HEK293T (cell line): Measurements from ENCODE around the gene FMN2.

Experiments used
- CTCF ChIA-PET: fragments of 350-600 bp; formaldehyde crosslinking; extraction: SDS; loops from one replicate; lab custom pipeline; 2021; ENCODE audit warnings: antibody characterized with exemption, inconsistent platforms; lab: Yijun Ruan, JAX
- POLR2A ChIA-PET: fragments of 350-600 bp; formaldehyde crosslinking; extraction: SDS; loops from one replicate; lab custom pipeline; 2020; ENCODE audit warnings: antibody characterized with exemption, inconsistent platforms; lab: Yijun Ruan, JAX
- DNase-seq: peaks from one replicate; pipeline ENCODE4 v3.0.0; 2012; ENCODE audit warnings: mixed read lengths; ENCODE audit errors: extremely low spot score
- ARNT ChIP-seq: fragments of 450-650 bp; IDR thresholded peaks from 2 replicates; pipeline ENCODE4 v1.6.1; 2017; ENCODE audit warnings: mild to moderate bottlenecking
- BHLHE40 ChIP-seq: fragments of 450-650 bp; IDR thresholded peaks from 2 replicates; pipeline ENCODE4 v1.6.1; 2016; ENCODE audit warnings: mild to moderate bottlenecking, moderate library complexity, borderline replicate concordance
- CTBP1 ChIP-seq: fragments of 450-650 bp; IDR thresholded peaks from 2 replicates; pipeline ENCODE4 v1.6.1; 2016; ENCODE audit warnings: borderline replicate concordance
- ELF4 ChIP-seq: fragments of 450-650 bp; IDR thresholded peaks from 2 replicates; pipeline ENCODE4 v1.6.1; 2017; ENCODE audit warnings: antibody characterized with exemption
- FOXA1 ChIP-seq: fragments of 450-650 bp; IDR thresholded peaks from 2 replicates; pipeline ENCODE4 v1.6.1; 2016; ENCODE audit warnings: mild to moderate bottlenecking
- FOXK2 ChIP-seq: fragments of 450-650 bp; IDR thresholded peaks from 2 replicates; pipeline ENCODE4 v1.6.1; 2016; ENCODE audit warnings: mild to moderate bottlenecking
- FOXM1 ChIP-seq: fragments of 450-650 bp; IDR thresholded peaks from 2 replicates; pipeline ENCODE4 v1.6.1; 2017; ENCODE audit warnings: mild to moderate bottlenecking, borderline replicate concordance
- HDGF ChIP-seq: fragments of 450-650 bp; IDR thresholded peaks from 2 replicates; pipeline ENCODE4 v1.6.1; 2017; ENCODE audit warnings: antibody characterized with exemption, borderline replicate concordance
- L3MBTL2 ChIP-seq: fragments of 450-650 bp; conservative IDR thresholded peaks from 2 replicates; pipeline ENCODE4 v1.6.1; 2016; ENCODE audit warnings: mild to moderate bottlenecking
- LEF1 ChIP-seq: fragments of 450-650 bp; IDR thresholded peaks from 2 replicates; pipeline ENCODE4 v1.6.1; 2017; ENCODE audit warnings: mild to moderate bottlenecking, borderline replicate concordance
- NFRKB ChIP-seq: fragments of 450-650 bp; IDR thresholded peaks from 2 replicates; pipeline ENCODE4 v1.6.1; 2016; ENCODE audit warnings: mild to moderate bottlenecking, moderate library complexity
- SP1 ChIP-seq: fragments of 450-650 bp; IDR thresholded peaks from 2 replicates; pipeline ENCODE4 v1.6.1; 2017
- SUZ12 ChIP-seq: fragments of 450-650 bp; IDR thresholded peaks from 2 replicates; pipeline ENCODE4 v1.6.1; 2016; ENCODE audit warnings: mild to moderate bottlenecking
- TARDBP ChIP-seq: fragments of 450-650 bp; IDR thresholded peaks from 2 replicates; pipeline ENCODE4 v1.6.1; 2016
- ZNF384 ChIP-seq: fragments of 450-650 bp; IDR thresholded peaks from 2 replicates; pipeline ENCODE4 v1.6.1; 2016
- TF ChIP-seq, protein P1 (sequence below): fragments of 450-650 bp; IDR thresholded peaks from 2 replicates; pipeline ENCODE4 v1.6.1; 2016

FMN2 gene

DNA sequence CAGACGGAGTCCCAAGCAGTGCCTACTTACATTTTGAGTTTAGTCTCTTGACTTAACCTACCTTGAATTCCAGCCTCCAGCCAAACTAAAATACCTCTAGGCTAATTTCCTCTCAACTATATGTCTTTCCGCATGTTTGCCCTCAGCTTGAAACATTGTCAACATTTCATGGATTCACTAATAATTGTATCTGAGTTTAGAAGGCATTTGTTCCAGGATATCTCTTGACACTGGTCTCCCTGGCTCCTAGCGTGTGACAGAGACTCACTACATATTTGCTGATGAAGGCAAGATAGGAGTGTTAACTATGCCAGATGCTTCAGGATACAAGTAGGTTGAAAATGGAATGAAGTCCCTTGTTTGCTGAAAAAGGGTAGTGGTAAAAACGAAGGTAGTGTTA, 384.1 kb downstream of the FMN2 start:
- no peak for TF ChIP-seq SUZ12
- no peak for TF ChIP-seq LEF1
- TF ChIP-seq ARNT = no peak
- TF ChIP-seq FOXK2 = no peak
- TF ChIP-seq TARDBP = no peak
- no peak for TF ChIP-seq SP1
- TF ChIP-seq L3MBTL2 = no peak
- TF ChIP-seq NFRKB = no peak
- TF ChIP-seq ELF4 = no peak
- no peak for TF ChIP-seq BHLHE40
- TF ChIP-seq HDGF = no peak
- no peak for TF ChIP-seq CTBP1
- TF ChIP-seq, protein P1, sequence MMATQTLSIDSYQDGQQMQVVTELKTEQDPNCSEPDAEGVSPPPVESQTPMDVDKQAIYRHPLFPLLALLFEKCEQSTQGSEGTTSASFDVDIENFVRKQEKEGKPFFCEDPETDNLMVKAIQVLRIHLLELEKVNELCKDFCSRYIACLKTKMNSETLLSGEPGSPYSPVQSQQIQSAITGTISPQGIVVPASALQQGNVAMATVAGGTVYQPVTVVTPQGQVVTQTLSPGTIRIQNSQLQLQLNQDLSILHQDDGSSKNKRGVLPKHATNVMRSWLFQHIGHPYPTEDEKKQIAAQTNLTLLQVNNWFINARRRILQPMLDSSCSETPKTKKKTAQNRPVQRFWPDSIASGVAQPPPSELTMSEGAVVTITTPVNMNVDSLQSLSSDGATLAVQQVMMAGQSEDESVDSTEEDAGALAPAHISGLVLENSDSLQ = no peak
- TF ChIP-seq FOXM1 = no peak
- no peak for TF ChIP-seq ZNF384
- TF ChIP-seq FOXA1 = no peak
- POLR2A ChIA-PET = no interaction called here
- DNase-seq = no peak
- CTCF ChIA-PET = no interaction called here

GRCh38 chr1:240478536-240478935, 386.9 kb downstream of the FMN2 start:
- TF ChIP-seq SP1 (no peak), TARDBP (no peak), L3MBTL2 (no peak), BHLHE40 (no peak), FOXM1 (no peak)
- TF ChIP-seq, protein P1 = no peak
- CTCF ChIA-PET = no interaction called here
- no peak for DNase-seq
- POLR2A ChIA-PET = no interaction called here

GRCh38 chr1:240484804-240485443, 393.2 kb downstream of the FMN2 start:
- POLR2A ChIA-PET = no interaction called here
- no peak for DNase-seq
- TF ChIP-seq L3MBTL2 = no peak
- no peak for TF ChIP-seq ARNT
- TF ChIP-seq FOXA1 = no peak
- no peak for TF ChIP-seq ELF4
- TF ChIP-seq LEF1 = no peak
- no peak for TF ChIP-seq CTBP1
- TF ChIP-seq SUZ12 = no peak
- no peak for TF ChIP-seq FOXK2
- TF ChIP-seq BHLHE40 = no peak
- TF ChIP-seq SP1 = no peak
- TF ChIP-seq ZNF384 = no peak
- no peak for TF ChIP-seq TARDBP
- TF ChIP-seq, protein P1 = no peak
- no peak for TF ChIP-seq FOXM1
- TF ChIP-seq HDGF = no peak
- TF ChIP-seq NFRKB = no peak
- CTCF ChIA-PET = interaction anchor here (1.2 kb wide), 1 partner anchor 14 kb away, joined by 6 read pairs; no protein-coding TSS in a partner anchor

- DNase-seq = no peak
- ChIA-PET POLR2A (no interaction called here), CTCF (interaction anchor here (0.8 kb wide), 1 partner anchor 245 kb away, joined by 3 read pairs; no protein-coding TSS in a partner anchor)
- TF ChIP-seq ARNT (no peak), CTBP1 (no peak), NFRKB (no peak), ZNF384 (no peak), HDGF (no peak), TARDBP (no peak), SP1 (no peak)
Observed at GRCh38 chr1:240486611-240487010, 394.9 kb downstream of the FMN2 start.

GRCh38 chr1:240487493-240487892, 395.8 kb downstream of the FMN2 start:
- CTCF ChIA-PET = no interaction called here
- POLR2A ChIA-PET = no interaction called here

GRCh38 chr1:240491156-240491555, 399.5 kb downstream of the FMN2 start:
- ChIA-PET POLR2A (no interaction called here), CTCF (interaction anchor here (0.9 kb wide), 1 partner anchor 11 kb away, joined by 3 read pairs; no protein-coding TSS in a partner anchor)
- DNase-seq = no peak
- no peak for TF ChIP-seq L3MBTL2
- TF ChIP-seq HDGF = no peak
- TF ChIP-seq FOXM1 = no peak

More at GRCh38 chr1:240487493-240487892, 395.8 kb downstream of the FMN2 start:
- no peak for DNase-seq
- TF ChIP-seq NFRKB (no peak), CTBP1 (no peak), ELF4 (no peak), FOXM1 (no peak)

DNA sequence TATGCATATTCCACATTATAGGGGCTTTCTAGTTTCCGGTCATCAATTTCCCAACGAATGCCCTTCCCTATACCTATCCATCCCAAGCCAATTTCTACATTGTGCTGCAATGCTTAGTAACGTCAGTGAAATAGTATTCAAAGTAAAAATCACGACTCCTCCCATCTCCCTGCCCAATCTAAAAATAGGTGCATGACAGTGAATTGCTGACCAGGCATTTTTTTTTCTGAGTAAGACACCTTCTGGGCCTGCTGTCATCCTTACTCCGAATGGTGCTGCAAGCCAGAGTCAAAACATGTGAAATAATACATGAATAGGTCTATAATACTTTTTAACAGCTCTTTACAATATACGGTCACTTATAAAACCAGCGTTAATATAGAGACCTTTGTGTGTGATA, 400.1 kb downstream of the FMN2 start:
- TF ChIP-seq HDGF (no peak), FOXK2 (no peak), SP1 (no peak), ZNF384 (no peak), LEF1 (no peak), SUZ12 (no peak), CTBP1 (no peak), FOXA1 (no peak), NFRKB (no peak), FOXM1 (no peak), ELF4 (no peak), ARNT (no peak), L3MBTL2 (no peak), BHLHE40 (no peak), TARDBP (no peak)
- TF ChIP-seq, protein P1 = no peak
- ChIA-PET POLR2A (no interaction called here), CTCF (no interaction called here)
- no peak for DNase-seq
